HG02970 (cell line): ENCODE data around the gene GPR27.

ENCODE experiments used
- ATAC-seq: cut with Tn5 transposase; IDR thresholded peaks from one replicate; pipeline ENCODE4 v1.9.1; 2021; ENCODE audit warnings: mild to moderate bottlenecking, moderate library complexity, moderate number of reproducible peaks; ENCODE audit not compliant: unreplicated experiment, low FRiP score

GPR27 gene

DNA sequence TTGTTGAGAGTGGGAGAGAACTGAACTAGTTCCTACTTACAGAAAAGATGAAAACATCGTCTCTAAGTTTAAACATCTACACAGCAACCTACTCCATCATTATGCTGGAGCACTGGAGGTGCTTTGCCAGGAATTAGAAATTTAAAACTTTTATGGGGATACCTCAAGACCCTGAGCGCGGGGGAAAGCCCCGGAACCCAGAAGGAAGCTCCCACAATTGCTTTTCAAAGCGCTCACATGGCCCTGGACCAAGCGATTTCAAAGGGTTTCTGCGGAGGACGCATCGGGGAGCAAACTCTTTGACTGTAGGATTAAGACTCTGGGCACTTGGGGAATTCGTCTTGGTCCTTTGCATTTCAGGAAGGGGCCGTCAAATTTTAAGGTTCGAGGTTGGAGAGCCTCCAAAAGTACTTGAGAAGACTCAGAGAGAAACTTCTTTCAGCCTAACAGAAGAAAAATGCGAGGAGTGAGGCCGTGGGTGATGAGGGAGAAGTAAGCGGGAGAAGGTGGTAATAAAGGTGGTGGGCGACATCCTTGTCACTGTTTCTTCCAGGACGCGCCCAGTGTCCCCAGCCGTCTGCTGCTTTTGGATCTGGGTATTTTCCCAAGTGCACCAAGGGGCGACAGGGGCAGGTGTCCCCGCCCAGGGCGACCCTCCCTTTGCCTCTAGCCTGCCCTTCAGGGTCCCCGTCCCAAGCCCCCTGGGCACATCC, 30.7 kb downstream of the GPR27 start:
- ATAC-seq: no peak

DNA sequence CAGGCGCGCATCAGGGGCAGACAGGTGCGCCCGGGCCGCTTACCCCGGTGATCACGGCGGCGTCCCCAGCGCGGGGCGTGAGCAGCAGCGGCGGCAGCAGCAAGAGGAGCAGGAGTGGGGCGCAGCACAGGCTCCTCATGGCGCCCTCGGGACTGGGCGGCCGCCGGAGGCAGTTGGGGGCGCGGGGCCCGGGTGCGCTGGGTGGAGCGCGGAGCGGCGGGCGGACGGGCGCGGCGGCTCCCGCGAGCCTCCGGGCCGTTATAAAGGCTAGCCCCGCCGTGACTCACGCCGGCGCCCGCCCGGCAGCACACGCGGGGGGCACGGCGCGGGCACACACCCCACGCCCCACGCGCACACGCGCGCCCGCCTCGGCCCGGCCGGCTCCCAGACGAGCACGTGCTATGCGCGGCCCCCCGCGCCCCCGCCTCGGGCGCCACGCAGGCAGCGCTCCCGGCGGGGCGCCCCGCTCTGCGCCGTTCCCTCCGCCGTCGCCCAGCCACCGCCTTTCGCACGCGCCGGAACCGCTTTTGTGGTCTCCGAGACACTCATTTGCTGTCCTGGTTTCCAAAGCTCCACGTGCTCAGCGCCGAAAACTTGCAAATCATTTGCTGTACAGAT, 31.4 kb downstream of the GPR27 start, which contains the start of gene PROK2:
TSS of gene PROK2 (minus strand) at position 235 of the 618 bp plus-strand sequence. CDS start at position 139, 96 bp downstream.
- no peak for ATAC-seq

DNA sequence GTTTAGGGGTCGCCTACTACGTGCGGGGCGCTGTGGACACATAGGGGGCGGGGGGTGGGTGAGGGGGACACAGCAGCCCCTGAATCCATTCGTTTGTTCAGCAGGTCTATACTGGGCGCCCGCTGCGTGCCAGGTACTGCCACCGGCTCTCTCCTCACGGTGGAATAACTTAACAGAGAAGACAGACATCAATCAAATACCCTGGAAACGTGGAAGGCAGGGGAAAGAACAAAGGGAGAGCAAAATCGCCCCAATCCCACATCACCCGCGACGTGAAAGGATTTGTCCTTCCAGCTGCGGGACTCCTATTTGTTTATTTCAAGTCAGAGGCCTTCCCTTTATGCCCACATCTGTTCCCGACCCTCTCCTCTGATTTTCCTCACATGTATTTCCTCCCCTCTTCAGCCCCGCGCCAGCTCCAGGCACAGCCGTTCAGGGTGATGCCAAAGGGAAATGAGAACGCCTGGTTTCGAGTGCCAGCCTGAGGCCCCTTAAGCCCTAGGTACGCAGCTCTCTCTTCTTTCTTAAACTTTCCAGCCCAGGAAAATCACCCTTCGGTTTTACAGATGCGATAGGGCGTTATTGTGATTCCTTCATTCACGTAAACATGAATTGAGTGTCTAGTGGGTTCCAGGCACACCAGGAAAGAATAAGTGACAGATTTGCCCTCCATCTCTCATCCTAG, 32.0 kb downstream of the GPR27 start:
- ATAC-seq: no peak

DNA sequence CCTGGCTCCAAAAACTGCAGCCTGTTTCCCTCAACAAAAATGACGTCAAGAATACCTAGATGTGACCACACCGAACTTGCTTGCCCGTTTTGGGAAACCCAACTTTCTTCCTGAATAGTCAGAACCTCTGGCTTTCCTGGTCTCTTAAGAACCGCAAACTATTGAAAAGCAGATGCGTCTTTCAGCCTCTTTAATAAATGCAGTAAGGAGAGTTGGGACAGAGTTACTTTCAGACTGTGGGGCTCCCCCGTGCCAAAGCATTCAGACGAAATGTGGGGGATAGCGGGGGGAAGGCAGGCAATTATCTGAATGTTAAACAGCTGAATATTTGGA, 32.5 kb downstream of the GPR27 start:
- ATAC-seq: no peak

DNA sequence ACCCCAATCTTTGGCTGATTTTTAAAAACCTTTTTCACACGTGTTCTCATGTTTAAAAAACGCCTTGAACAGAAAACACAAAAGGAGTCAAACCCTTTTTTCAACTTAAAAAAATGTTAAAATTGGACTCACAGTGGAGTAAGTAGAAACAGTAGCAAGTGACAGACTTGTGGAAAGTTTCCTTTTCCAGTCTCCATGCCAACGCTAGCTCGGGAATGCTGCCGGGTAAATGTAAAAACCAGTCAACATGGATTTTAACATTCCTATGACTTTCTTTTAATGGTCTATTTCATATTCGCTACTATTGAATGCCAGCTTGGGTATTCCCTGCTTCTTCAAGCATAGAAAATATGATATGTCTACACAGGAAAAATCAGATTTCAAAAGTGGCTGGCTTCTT, 32.9 kb downstream of the GPR27 start:
- ATAC-seq: no peak

DNA sequence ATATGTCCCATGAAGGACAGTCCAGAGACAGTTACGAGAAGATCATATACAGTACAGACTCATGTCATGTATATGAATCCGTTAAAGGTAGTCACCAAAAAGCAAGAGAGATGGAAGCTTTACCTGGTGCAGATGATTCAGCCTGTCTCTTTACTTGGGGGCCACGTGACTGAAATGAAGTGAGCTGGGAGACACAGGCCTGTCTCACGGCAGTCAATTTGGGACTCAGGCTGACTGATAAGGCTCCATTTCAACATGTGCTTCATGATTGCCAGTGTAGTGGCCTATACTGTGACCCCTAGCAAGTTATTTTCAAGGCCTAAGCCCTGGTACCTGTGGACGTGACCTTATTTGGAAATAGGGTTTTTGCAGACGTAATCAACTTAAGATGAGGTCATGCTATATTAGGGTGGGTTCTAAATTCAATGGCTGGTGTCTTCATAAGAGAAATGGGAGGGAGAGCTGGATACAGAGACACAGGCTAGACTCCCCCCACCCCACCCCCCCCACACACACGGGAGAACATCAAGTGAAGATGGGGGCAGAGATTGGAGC, 34.3 kb downstream of the GPR27 start:
- ATAC-seq: no peak

DNA sequence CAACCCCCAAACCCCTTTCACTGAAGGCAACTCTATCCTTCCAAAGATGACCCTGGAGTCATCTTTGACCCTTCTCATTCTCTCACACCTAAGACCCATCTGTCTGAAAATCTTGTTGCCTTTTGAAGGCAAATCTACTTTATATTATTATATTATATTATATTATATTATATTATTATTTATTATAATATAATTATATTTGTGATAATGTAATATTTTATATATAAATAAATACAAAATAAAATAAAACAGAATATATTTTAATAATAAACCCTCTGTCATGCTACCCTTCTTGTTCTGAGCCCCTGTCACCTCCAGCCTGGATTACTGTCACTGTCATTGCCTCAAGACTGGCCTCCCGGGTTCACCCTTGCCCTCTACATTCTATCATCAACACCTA, 36.3 kb downstream of the GPR27 start:
- ATAC-seq: no peak

DNA sequence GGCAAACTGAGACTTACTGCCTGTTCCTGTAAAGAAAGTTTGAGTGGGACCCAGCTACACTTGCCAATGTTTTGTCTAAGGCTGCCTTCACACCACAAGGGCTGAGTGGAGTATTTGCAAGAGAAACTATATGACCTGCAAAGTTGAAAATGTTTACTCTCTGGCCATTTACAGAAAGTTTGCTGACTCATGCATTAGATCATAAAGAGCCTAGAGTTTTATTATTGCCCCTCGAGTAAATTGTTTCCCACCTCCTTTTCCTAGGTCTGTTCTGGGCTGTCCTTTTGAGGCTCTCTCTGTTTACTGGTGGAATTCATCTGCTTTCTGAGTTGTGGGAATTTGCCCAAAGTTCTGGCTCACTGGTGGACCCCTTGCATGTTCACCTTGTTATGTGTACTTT, 38.0 kb downstream of the GPR27 start:
- no peak for ATAC-seq

DNA sequence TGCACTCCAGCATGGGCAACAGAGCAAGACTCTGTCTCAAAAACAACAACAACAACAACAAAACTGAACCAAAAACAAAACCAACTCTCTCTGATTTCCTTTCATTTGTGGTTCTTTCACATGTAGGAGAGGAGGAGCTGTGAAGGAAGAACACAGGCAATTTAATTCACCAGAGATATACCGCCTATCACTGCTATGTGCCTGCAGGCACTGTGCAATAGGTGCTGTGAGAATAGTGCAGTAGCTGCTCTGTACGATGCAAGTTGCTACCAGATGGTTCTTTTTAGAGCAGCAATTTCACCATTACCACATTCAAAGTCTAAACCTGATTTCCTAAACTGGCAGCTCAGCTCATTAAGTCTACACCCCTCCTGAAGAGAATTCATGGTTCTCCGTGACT, 42.6 kb downstream of the GPR27 start:
- no peak for ATAC-seq

DNA sequence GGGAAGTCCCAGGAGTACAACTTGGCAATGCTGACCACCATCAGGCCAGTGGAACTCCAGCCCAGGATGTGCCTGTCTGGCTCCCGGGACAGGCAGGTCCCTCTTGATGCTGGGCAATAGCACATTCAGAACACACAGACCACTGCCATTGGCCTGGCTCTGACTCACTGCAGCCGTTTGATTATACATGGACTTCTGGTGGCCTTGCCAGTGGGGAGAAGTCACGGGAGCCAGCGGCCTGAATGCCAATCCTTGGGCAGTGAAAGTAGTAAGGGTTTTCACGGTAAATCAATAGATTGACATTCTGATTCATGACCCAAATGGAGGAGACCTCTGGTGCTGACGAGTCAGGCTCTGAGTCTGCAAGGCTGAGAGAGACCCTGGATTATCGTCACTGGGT, 43.8 kb downstream of the GPR27 start:
- ATAC-seq: no peak

DNA sequence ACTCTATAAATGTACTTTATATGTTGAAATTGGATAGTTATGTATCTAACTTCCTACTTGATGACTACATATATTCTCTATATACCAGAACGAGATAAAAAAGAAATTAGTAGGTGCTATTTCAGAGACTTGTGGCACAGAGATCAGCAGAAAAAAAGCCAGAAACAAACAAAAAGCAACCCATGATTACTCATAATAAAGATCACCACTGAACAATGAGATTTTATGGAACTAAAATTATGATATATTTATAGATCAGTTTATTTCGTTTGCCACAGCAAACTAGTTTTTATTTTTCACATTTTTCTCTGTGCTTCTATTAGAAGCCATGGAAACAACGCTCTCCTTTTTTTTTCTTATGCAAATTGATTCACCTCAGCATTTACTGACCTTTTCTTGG, 46.4 kb downstream of the GPR27 start:
- no peak for ATAC-seq

DNA sequence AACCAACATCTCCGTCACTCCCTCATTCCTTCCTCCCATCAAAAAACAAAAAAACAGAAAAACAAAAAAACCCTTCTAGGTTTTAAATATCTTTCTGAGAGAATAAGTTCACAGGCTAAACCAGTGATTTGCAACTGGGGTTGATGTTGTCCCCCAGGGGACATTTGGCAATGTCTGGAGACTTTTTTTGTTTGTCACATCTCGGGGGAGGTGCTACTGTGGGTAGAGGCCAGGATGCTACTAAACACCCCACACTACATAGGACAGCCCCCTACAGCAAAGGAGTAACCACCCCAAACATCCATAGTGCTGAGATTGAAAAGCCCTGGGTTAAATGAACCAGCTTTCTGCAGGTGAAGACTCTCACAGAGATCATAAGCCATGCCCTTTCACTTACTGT, 48.3 kb downstream of the GPR27 start:
- no peak for ATAC-seq

DNA sequence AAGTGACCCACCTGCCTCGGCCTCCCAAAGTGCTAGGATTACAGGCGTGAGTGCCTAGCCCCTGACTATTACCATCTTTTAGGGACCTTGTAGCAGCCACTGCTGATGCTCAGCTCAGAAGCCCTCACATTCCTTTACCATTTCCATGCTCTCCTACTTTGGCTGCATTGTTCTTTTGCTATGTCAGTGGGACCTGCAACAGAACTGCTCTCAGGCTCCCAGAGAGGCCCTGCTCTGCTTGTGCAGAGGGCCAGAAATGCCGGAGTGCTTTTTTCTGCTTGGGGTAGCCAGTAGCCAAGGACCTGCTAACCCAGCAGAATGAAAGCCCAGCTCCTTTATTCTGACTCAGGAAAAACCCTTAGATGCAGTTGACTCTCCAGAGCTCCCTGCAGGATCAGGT, 49.6 kb downstream of the GPR27 start:
- no peak for ATAC-seq

DNA sequence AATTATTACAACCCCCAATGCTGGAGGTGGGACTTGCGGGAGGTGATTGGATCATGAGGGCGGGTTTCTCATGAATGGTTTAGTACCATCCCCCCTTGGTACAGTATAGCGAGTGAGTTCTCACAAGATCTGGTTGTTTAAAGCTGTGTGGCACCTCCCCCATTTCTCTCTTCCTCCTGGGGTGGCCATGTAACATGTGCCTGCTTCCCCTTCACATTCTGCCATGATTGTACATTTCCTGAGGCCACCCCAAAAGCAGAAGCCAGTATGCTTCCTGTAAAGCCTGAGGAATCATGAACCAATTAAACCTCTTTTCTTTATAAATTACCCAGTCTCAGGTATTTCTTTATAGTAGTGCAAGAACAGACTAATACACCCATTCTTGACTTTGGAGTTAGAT, 51.5 kb downstream of the GPR27 start:
- ATAC-seq: no peak

DNA sequence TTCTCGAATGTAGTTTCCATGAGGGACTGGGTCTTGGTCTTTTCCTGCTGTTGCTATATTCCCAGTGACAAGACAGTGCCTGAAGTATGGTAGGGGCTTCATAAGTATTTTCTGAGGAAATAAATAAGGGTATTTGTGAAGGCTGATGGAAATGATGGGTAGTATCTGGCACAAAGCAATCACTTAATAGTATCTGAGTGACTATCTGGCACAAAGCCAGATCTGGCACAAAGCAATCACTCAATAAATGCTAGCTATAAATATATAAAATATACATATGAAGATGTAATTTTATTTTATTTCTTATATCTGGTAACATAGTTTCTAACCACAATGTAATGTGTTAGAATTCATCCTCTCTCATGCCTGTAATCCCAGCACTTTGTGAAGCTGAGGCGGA, 52.0 kb downstream of the GPR27 start:
- no peak for ATAC-seq
